ENCODE results near the gene POMT2. TPM values are rescaled to one million over a fixed set of nuclear protein-coding genes. Genes with fewer than 3 reads are reported as not detected.

POMT2 gene
- total and polyA plus RNA-seq, 2 donors (not counting 1 experiment from before 2014, with no cell fraction given): 9.6 to 11.0 TPM

DNA sequence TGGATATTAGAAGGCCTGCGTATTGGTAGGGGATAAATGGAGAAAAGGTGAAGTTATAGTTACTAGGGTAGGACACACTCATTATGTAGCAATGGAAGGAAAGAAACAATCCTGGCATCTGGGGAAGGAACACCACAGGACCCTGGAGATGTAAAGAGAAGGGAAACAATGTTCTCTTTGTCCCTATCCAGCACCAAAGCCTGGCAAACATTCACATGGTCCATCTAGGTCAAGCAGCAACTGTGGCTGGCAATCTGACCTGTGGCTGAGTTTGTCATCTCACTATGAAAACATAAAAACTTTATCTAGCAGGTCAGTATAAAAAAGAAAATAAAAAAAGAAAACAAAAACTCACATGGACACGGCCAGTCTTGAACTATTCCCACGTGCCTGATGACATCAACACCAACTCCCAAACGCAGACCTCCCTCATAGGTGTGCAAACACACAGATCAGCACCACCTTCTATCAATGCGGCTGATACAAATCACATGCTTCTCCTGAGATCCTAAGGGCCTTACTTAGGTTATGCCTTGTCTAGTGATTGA lies 2.6 kb downstream of the POMT2 start:
- no peak overlapping the region for H3K4me3 ChIP-seq (replicated peaks in 1 of 4; ENCODE audit: control extremely low read depth in 1 of 4, insufficient read depth in 1 of 4, low read depth in 3 of 4, low read length in 4 of 4)
- H3K27ac ChIP-seq (ENCODE audit: insufficient read depth, low read length): no peak overlapping the region
- TF ChIP-seq EZH2 (IDR thresholded peaks at IDR 0.05; ENCODE audit: low read length, missing control alignments): no peak
- TF ChIP-seq, protein P1, sequence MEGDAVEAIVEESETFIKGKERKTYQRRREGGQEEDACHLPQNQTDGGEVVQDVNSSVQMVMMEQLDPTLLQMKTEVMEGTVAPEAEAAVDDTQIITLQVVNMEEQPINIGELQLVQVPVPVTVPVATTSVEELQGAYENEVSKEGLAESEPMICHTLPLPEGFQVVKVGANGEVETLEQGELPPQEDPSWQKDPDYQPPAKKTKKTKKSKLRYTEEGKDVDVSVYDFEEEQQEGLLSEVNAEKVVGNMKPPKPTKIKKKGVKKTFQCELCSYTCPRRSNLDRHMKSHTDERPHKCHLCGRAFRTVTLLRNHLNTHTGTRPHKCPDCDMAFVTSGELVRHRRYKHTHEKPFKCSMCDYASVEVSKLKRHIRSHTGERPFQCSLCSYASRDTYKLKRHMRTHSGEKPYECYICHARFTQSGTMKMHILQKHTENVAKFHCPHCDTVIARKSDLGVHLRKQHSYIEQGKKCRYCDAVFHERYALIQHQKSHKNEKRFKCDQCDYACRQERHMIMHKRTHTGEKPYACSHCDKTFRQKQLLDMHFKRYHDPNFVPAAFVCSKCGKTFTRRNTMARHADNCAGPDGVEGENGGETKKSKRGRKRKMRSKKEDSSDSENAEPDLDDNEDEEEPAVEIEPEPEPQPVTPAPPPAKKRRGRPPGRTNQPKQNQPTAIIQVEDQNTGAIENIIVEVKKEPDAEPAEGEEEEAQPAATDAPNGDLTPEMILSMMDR (conservative IDR thresholded peaks at IDR 0.05 in 1 of 2, IDR thresholded peaks at IDR 0.05 in 1 of 2; ENCODE audit: low read depth in 1 of 2, low read length in 2 of 2): no peak
- no peaks in the 10 kb centered on the region for H3K36me3 ChIP-seq (ENCODE audit: control insufficient read depth, insufficient read depth, low read length)
- no peak overlapping the region for H2AFZ ChIP-seq (ENCODE audit: low read length)
- peaks cover 5% of the 10 kb centered on the region for H3K79me2 ChIP-seq (ENCODE audit: control insufficient read depth, insufficient read depth, low read length)
- no peaks in the 10 kb centered on the region for H3K9me3 ChIP-seq (ENCODE audit: control insufficient read depth, insufficient read depth, low read depth, low read length)
- no peaks in the 10 kb centered on the region for H3K27me3 ChIP-seq (ENCODE audit: control insufficient read depth, insufficient read depth, low read length)
- H4K20me1 ChIP-seq (ENCODE audit: control insufficient read depth, extremely low read depth, insufficient read depth, low read length): no peaks in the 10 kb centered on the region
- no peak for DNase-seq (ENCODE audit: low read depth in 2 of 2)
- H3K4me1 ChIP-seq (ENCODE audit: control insufficient read depth, extremely low read depth, insufficient read depth, low read length): peaks cover 5% of the 10 kb centered on the region
- H3K4me2 ChIP-seq (ENCODE audit: extremely low read depth, insufficient read depth, low read length): no peak overlapping the region
- no peak overlapping the region for H3K9ac ChIP-seq (ENCODE audit: insufficient read depth, low read length)

DNA sequence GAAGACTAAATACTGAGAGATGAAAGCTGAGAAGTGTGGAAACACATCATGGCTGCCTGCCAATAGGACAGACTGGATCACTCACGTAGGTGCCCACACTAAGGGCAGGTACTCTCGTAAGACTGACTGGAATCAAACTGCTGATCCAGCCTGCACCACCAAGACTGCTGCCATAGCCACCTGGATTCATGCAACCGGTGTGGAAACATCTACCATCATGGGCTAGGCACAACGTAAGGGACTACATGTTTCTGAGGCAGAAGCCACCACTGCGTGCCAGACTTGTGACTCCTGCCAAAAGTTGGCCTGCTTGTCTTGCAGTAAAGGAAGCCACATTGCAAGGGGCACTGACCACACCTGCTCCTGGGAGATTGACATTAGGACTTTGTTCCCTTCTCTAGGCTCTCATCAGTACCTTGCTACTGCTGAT lies 3.8 kb downstream of the POMT2 start:
- Histone ChIP-seq H3K27me3 (ENCODE audit: control insufficient read depth, insufficient read depth, low read length) (no peaks in the 10 kb centered on the region), H3K9me3 (ENCODE audit: control insufficient read depth, insufficient read depth, low read depth, low read length) (no peaks in the 10 kb centered on the region), H3K36me3 (ENCODE audit: control insufficient read depth, insufficient read depth, low read length) (no peaks in the 10 kb centered on the region), H3K4me1 (ENCODE audit: control insufficient read depth, extremely low read depth, insufficient read depth, low read length) (peaks cover 5% of the 10 kb centered on the region), H3K27ac (ENCODE audit: insufficient read depth, low read length) (no peak overlapping the region), H4K20me1 (ENCODE audit: control insufficient read depth, extremely low read depth, insufficient read depth, low read length) (no peaks in the 10 kb centered on the region), H3K4me2 (ENCODE audit: extremely low read depth, insufficient read depth, low read length) (no peak overlapping the region), H3K79me2 (ENCODE audit: control insufficient read depth, insufficient read depth, low read length) (peaks cover 5% of the 10 kb centered on the region), H2AFZ (ENCODE audit: low read length) (no peak overlapping the region), H3K9ac (ENCODE audit: insufficient read depth, low read length) (no peak overlapping the region), H3K4me3 (replicated peaks in 1 of 4; ENCODE audit: control extremely low read depth in 1 of 4, insufficient read depth in 1 of 4, low read depth in 3 of 4, low read length in 4 of 4) (no peak overlapping the region)
- no peak for TF ChIP-seq EZH2 (IDR thresholded peaks at IDR 0.05; ENCODE audit: low read length, missing control alignments)
- TF ChIP-seq, protein P1 (conservative IDR thresholded peaks at IDR 0.05 in 1 of 2, IDR thresholded peaks at IDR 0.05 in 1 of 2; ENCODE audit: low read depth in 1 of 2, low read length in 2 of 2): no peak
- no peak for DNase-seq (ENCODE audit: low read depth in 2 of 2)

DNA sequence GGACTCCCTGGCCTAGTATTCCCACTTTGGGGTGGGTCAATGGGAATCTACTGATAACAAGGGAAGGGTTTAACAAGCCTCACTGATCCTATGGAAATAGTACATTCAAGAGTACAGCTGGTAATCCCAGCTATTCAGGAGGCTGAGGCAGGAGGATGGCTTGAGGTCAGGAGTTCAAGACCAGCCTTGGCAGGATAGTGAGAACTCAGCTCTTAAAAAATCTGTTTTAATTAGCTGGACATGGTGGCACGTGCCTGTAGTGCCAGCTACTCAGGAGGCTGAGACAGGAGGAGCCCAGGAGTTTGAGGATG lies 4.5 kb downstream of the POMT2 start:
- Histone ChIP-seq H3K4me1 (ENCODE audit: control insufficient read depth, extremely low read depth, insufficient read depth, low read length) (peaks cover 5% of the 10 kb centered on the region), H2AFZ (ENCODE audit: low read length) (no peak overlapping the region), H3K4me2 (ENCODE audit: extremely low read depth, insufficient read depth, low read length) (no peak overlapping the region), H3K4me3 (replicated peaks in 1 of 4; ENCODE audit: control extremely low read depth in 1 of 4, insufficient read depth in 1 of 4, low read depth in 3 of 4, low read length in 4 of 4) (no peak overlapping the region), H4K20me1 (ENCODE audit: control insufficient read depth, extremely low read depth, insufficient read depth, low read length) (no peaks in the 10 kb centered on the region), H3K27me3 (ENCODE audit: control insufficient read depth, insufficient read depth, low read length) (no peaks in the 10 kb centered on the region), H3K36me3 (ENCODE audit: control insufficient read depth, insufficient read depth, low read length) (no peaks in the 10 kb centered on the region), H3K27ac (ENCODE audit: insufficient read depth, low read length) (no peak overlapping the region), H3K9me3 (ENCODE audit: control insufficient read depth, insufficient read depth, low read depth, low read length) (no peaks in the 10 kb centered on the region), H3K79me2 (ENCODE audit: control insufficient read depth, insufficient read depth, low read length) (peaks cover 5% of the 10 kb centered on the region), H3K9ac (ENCODE audit: insufficient read depth, low read length) (no peak overlapping the region)
- no peak for DNase-seq (ENCODE audit: low read depth in 2 of 2)
- TF ChIP-seq, protein P1 (conservative IDR thresholded peaks at IDR 0.05 in 1 of 2, IDR thresholded peaks at IDR 0.05 in 1 of 2; ENCODE audit: low read depth in 1 of 2, low read length in 2 of 2): no peak
- TF ChIP-seq EZH2 (IDR thresholded peaks at IDR 0.05; ENCODE audit: low read length, missing control alignments): no peak
